Activated CD8-positive, alpha-beta memory T cell treated with anti-CD3 and anti-CD28 coated beads for 1 hour (primary cell): ENCODE data around the gene COL13A1.

Experiments used
- DNase-seq, 2 donors: peaks; one replicate each; pipeline ENCODE4 v3.0.0-alpha.2; 2020; ENCODE audit warnings: low read depth in 1 of 2; ENCODE audit errors: extremely low read depth in 1 of 2

Gene COL13A1

DNA sequence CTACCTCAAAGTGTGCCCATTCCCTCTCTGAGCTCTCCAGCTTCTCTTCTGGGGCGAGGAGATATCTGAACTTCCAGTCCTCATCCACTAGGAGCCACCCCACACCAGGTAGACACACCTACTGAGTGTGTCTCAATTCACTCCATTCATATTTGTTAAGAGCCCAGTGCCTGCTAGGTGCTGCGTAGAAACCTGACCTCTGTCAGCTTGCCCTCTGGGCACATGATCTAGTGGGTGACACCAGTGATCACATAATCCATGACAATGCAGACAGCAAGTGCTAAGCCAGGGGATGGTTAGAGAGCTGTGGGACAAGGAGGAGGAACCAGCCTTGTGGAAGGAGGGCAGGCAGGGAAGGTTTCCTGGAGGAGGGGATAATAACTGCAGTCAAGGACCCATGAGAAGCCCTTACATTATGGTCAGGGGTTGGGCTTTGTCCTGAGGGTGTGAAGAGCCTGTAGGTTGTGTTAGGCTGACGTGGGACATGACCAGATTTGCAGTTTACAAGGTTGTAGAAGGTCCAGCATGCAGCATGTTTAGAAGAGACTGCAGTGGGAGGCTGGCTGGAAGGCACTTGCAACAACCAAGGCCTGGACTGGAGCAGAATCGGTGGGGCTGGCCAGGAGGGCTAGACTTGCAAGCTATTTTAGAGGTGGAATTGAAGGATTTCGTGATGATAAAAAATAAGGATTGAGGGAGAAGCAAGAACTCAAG lies 81.8 kb downstream of the COL13A1 start:
- DNase-seq, result no peak

- no peak for DNase-seq
Measured at GRCh38 chr10:69884024-69884367, 82.3 kb downstream of the COL13A1 start.

- DNase-seq, result no peak
Measured at GRCh38 chr10:69884686-69885085, 83.0 kb downstream of the COL13A1 start.

DNA sequence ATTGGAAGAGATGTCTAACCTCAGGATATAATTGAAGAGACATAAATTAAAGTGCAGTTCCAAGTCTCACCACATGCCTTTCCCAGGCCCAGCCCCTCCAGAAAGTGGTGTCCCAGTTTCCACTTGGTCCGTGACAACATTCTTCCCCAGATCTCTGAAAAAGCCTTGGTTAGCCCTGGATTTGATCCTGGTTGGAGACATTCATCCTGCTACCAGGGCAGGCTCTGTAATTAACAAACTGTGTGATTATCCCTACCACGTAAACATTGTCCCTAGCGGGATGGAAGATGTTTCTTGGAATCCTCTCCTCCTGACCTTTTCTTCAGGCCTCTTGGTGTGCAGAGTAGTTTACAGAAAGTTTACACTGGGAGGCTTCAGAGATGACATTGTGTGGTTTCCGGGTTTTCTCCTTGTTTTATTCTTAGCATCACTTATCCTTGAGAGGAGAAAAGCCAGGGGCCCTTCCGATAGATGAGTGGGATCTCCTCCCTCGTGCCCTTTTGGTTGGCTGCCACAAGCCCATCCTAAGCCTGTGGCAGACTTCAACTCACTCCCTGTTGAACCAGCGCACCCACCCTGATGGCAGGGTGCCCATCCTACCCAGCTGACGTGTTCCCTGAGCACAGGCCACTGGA lies 83.8 kb downstream of the COL13A1 start:
- DNase-seq, result no peak

- no peak for DNase-seq
Measured at GRCh38 chr10:69888882-69889584, 87.3 kb downstream of the COL13A1 start.

DNA sequence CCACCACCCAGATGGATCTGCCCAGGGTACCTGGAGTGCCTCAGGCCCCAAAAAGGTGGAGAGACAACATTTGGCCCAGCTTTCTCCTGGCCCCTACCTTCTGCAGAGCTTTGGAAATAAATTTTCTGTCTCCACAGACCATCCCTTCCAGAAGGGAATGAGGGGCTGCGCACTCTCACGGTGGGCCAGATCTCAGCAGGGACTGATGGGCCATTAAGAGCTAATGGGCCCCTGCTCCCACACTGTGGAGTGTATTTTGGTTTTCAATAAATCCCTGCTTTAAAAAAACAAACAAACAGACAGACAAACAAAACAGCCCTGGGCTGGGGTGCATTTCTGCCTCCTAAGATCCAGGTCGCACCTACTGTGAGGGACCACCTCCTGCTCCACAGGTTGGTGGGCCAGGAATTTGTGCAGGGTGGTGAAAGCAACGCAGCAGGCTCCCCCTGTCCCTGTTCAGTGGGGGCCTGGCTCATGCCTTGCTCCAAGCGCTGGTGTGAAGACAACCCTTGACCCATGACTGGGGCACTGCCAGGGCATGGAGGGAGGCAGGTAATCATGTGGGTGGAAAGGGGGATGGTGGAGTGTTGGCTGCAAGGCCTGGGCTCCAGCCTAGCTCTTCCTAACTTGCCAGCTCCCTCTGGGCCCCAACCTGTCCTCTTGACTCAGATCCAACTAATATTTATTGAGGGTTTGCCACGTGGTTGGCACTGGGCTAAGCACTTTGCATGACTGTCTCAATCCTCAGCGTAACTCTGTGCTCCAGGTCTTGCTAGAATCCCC lies 88.5 kb downstream of the COL13A1 start:
- no peak for DNase-seq

DNA sequence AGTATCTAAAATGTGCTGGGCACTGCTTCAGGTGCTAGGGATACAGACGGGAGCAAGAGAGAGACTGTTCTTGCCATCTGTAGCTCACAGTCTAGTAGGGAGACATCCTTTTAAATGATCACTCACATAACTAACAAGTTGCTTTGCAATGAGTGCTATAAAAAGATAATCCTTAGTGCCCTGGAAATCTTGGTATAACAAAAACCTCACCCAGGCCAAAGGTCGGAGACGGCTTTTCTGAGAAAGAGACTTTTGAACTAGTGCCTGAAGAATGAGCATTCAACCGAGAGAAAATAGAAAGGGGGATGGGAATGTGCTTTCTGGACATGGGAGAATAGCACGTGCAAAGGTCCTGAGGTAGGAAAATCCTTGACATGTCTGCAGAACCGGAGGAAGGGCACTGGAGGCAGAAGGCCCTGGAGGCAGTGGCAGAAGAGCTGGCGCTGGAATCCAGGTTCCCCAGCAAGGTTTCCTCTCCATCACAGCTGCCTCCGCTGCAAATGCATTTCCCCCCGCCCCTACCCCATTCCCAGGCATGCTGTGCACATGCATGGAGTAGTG lies 89.4 kb downstream of the COL13A1 start:
- no peak for DNase-seq

- DNase-seq, result no peak
Measured at GRCh38 chr10:69892406-69892805, 90.7 kb downstream of the COL13A1 start.

- DNase-seq, result no peak
Measured at GRCh38 chr10:69892816-69893215, 91.1 kb downstream of the COL13A1 start.

- no peak for DNase-seq
Measured at GRCh38 chr10:69893271-69893900, 91.7 kb downstream of the COL13A1 start.

- DNase-seq, result no peak
Measured at GRCh38 chr10:69894156-69894555, 92.5 kb downstream of the COL13A1 start.

GRCh38 chr10:69895759-69896158 lies 94.1 kb downstream of the COL13A1 start:
- DNase-seq, result no peak

DNA sequence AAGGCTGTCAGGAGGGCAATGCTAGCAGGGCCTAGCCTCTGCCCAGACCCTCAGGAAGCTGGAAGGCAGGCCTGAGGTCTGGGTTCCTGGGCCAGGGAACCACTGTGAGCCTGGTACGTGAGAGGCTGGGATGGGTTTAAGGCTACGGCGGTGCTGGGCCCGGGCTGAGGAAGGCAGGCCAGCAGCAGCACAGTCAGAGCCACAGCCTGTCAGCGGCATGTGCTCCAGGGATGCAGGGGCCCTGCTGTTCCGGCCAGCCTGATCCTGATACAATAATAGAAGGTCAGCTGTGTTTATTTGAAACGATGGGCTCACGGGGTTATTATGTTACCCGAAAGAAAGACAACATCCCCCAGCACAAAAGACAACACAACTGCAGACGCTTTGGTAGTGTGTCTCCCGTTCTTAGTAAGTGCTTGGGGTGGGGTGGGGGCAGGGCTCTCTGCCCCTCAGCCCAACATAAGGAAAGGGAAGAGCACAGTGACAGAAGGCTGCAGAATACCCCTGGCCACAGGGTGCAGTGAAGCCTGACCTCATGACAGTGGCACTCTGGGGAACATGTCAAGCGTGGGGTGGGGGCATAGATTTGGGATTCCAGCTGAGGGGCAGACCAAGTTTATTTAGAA lies 95.0 kb downstream of the COL13A1 start:
- DNase-seq, result no peak

DNA sequence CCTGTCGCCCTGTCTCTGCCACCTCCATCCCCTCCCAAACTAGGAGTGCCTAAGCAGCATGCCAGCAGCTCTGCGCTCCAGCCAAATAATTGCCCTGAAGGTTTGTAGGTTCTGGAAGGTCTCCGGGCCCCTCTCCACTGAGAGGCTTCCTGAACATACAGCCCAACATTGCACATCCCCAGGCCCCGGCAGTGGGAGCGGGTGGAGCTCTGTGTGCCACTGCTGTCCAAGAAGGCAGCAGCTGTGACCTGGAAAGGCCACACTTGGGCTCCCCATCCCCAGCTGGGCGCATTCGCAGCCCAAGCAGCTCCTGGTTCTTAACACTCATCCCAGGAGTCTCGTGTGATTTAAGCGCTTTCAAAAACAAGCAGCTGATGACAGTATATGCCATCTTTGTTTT lies 95.7 kb downstream of the COL13A1 start:
- DNase-seq, result no peak

DNA sequence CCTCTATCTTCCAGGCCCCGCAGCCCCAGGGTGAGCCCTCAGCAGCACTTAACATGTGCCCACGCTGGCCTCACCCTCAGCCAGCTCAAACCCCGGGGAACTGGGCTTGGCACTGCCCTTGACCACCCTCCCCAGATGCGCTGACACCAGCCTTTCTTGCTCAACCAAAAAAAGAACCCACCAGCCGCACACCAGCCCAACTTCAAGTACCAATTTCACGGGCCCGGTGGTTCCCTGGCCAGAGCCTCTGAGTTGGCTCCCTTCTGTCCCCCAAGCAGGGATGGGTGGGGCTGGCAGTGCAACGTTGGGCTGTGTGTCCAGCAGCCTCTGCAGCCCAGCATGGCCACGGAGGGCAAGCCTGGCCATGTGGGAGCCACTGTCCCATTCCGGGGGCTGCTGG lies 96.3 kb downstream of the COL13A1 start:
- DNase-seq, result no peak

DNA sequence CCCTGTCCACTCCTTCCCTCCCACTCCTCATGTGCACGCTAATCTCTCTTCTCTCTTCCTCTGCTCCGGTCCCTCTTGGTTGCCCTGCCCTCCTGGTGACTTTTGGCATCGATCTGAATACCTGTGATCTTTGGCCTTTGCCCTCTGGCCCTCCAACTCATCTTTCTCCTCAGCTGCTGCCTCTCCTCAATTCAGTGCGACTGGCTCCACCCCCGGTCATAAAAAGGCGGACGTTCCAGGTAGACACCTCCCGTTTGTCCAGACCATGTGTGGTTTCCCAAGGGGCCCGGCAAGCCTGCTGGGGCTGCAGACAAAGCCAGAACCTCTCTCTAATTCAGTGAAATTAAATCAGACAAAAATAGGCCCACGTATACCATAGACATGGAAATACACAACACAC lies 96.8 kb downstream of the COL13A1 start:
- no peak for DNase-seq

- no peak for DNase-seq
Measured at GRCh38 chr10:69898941-69899340, 97.2 kb downstream of the COL13A1 start.

- no peak for DNase-seq
Measured at GRCh38 chr10:69899727-69900595, 98.3 kb downstream of the COL13A1 start.

GRCh38 chr10:69901022-69901421 lies 99.3 kb downstream of the COL13A1 start:
- DNase-seq, result no peak
